Measurements from ENCODE around the gene CSHL1. TPM values are rescaled to one million over a fixed set of nuclear protein-coding genes. Genes with fewer than 3 reads are reported as not detected.
"Not testable (repeated sequence)": the region's sequence is repeated elsewhere in the genome, so short reads cannot be mapped to it uniquely, and the experiment has no call there.

CSHL1 gene
- total RNA-seq, 6 experiments from 2014 or later, result not detected

DNA sequence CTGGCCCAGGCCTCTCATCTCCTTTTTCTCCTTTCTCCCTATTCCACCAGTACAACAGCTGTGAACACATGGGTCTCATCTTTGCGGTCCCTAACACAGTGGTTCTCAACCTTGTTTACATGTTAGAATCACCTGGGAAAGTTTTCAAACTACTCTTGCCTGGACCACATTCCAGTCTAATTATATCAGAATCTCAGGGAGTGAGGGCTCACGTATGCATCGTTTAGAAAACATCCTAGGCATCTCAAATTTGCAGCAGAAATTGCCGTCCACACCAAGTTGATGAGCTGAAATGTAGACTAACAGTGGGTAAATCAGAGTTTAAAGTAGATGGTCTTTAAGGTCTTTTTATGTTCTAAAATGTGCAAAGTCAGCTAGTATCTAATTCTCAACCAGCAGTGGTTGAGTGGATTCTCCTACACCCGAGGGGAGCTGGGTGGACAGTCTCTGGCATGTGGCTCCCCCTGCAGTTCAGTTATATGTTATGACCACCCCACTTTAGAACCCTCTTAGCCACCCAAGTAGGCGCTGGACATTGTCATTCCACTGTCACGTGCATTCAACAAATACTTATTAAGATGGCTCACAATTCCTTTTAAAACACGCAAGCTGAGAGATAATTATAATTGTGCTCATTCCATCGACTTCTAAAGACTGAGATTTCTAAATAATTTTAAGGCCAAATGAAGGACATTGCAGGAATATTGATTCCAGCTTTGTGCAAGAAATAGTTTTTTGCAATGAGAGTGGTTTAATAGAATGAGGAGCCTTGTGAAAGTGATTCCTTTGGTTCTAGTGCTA is 41.4 kb downstream of the CSHL1 start:
- H3K4me3 Mint-ChIP-seq, result peak overlapping the region; percentile 52
- H3K4me1 Mint-ChIP-seq (ENCODE audit: low read depth), result peaks cover 28% of the 10 kb centered on the region
- not testable (repeated sequence) for H3K9me3 Mint-ChIP-seq; H3K27me3 Mint-ChIP-seq (ENCODE audit: insufficient read depth); H3K36me3 Mint-ChIP-seq (ENCODE audit: low read depth)
- peak overlapping the region; percentile 63 for H3K27ac Mint-ChIP-seq
- TF ChIP-seq, protein P1, sequence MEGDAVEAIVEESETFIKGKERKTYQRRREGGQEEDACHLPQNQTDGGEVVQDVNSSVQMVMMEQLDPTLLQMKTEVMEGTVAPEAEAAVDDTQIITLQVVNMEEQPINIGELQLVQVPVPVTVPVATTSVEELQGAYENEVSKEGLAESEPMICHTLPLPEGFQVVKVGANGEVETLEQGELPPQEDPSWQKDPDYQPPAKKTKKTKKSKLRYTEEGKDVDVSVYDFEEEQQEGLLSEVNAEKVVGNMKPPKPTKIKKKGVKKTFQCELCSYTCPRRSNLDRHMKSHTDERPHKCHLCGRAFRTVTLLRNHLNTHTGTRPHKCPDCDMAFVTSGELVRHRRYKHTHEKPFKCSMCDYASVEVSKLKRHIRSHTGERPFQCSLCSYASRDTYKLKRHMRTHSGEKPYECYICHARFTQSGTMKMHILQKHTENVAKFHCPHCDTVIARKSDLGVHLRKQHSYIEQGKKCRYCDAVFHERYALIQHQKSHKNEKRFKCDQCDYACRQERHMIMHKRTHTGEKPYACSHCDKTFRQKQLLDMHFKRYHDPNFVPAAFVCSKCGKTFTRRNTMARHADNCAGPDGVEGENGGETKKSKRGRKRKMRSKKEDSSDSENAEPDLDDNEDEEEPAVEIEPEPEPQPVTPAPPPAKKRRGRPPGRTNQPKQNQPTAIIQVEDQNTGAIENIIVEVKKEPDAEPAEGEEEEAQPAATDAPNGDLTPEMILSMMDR (IDR thresholded peaks at IDR 0.05), result peak; percentile 58
- peak; percentile 18 for DNase-seq

DNA sequence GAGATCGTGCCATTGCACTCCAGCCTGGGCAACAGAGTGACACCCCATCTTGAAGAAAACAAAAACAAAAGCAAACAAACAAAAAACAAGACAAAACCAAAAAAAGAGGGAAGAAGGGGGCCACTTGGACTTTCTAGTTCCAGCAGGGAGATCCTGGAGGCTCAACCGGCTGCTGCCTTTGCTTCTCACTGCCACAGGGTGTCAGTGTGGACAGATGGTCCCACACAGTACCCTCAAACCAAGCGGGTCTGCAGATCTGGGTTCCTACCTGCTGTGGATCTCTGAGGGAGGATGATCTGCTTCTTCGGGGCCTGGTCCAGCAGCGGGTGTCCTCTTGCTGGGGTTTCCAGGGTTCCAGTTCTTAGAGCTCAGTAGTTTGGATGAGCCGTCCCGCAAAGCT is 44.4 kb downstream of the CSHL1 start:
- not testable (repeated sequence) for H3K9me3 Mint-ChIP-seq; H3K36me3 Mint-ChIP-seq (ENCODE audit: low read depth); H3K27ac Mint-ChIP-seq; H3K4me3 Mint-ChIP-seq; DNase-seq; H3K27me3 Mint-ChIP-seq (ENCODE audit: insufficient read depth)
- peaks cover 25% of the 10 kb centered on the region for H3K4me1 Mint-ChIP-seq (ENCODE audit: low read depth)

Other genes with a start within 250 kb of the CSHL1 start
- 1 to 10 TPM; 1.7 to 5.8 (median 4.1) TPM for gene LIMD2, start 211.1 kb downstream of the CSHL1 start, total RNA-seq (2021; fragmentation: NEBNext Ultra II Directional; extraction: Animal tissue kit (Norgen Biotek cat#: 25700))
- gene STRADA, start 169.5 kb downstream of the CSHL1 start, total RNA-seq (2021; fragmentation: NEBNext Ultra II Directional; extraction: Animal tissue kit (Norgen Biotek cat#: 25700)), result 10 to 100 TPM; 18.2 to 24.1 (median 21.6) TPM
- gene CCDC47, start 137.7 kb downstream of the CSHL1 start, total RNA-seq (2021; fragmentation: NEBNext Ultra II Directional; extraction: Animal tissue kit (Norgen Biotek cat#: 25700)), result 10 to 100 TPM; 70.5 to 83.2 (median 74.8) TPM
- 10 to 100 TPM; 76.2 to 88.4 (median 80.2) TPM for gene DDX42, start 137.1 kb downstream of the CSHL1 start, total RNA-seq (2021; fragmentation: NEBNext Ultra II Directional; extraction: Animal tissue kit (Norgen Biotek cat#: 25700))
- gene PSMC5, start 83.8 kb downstream of the CSHL1 start, total RNA-seq (2021; fragmentation: NEBNext Ultra II Directional; extraction: Animal tissue kit (Norgen Biotek cat#: 25700)), result 100 to 1,000 TPM; 156 to 206 (median 179) TPM
- 10 to 100 TPM; 43.2 to 55.1 (median 47.5) TPM for gene FTSJ3, start 83.6 kb downstream of the CSHL1 start, total RNA-seq (2021; fragmentation: NEBNext Ultra II Directional; extraction: Animal tissue kit (Norgen Biotek cat#: 25700))
- gene SMARCD2, start 68.6 kb downstream of the CSHL1 start, total RNA-seq (2021; fragmentation: NEBNext Ultra II Directional; extraction: Animal tissue kit (Norgen Biotek cat#: 25700)), result 10 to 100 TPM; 45.9 to 53.5 (median 48.7) TPM
- gene CSH2, start 37.6 kb downstream of the CSHL1 start, total RNA-seq (2021; fragmentation: NEBNext Ultra II Directional; extraction: Animal tissue kit (Norgen Biotek cat#: 25700)), result not detected
- gene GH2, start 29.3 kb downstream of the CSHL1 start, total RNA-seq (2021; fragmentation: NEBNext Ultra II Directional; extraction: Animal tissue kit (Norgen Biotek cat#: 25700)), result not detected
- not detected for gene CSH1, start 14.7 kb downstream of the CSHL1 start, total RNA-seq (2021; fragmentation: NEBNext Ultra II Directional; extraction: Animal tissue kit (Norgen Biotek cat#: 25700))
- gene GH1, start 7.6 kb upstream of the CSHL1 start, total RNA-seq (2021; fragmentation: NEBNext Ultra II Directional; extraction: Animal tissue kit (Norgen Biotek cat#: 25700)), result not detected
- gene CD79B, start 21.1 kb upstream of the CSHL1 start, total RNA-seq (2021; fragmentation: NEBNext Ultra II Directional; extraction: Animal tissue kit (Norgen Biotek cat#: 25700)), result under 1 TPM in 5 of 6 experiments, not detected in 1; 0.26 to 0.76 (median 0.34) TPM
- not detected for gene SCN4A, start 61.7 kb upstream of the CSHL1 start, total RNA-seq (2021; fragmentation: NEBNext Ultra II Directional; extraction: Animal tissue kit (Norgen Biotek cat#: 25700))
- under 1 TPM in 3 of 6 experiments, not detected in 3; 0.17 to 0.27 (median 0.19) TPM for gene PRR29, start 87.1 kb upstream of the CSHL1 start, total RNA-seq (2021; fragmentation: NEBNext Ultra II Directional; extraction: Animal tissue kit (Norgen Biotek cat#: 25700))
- 1 to 10 TPM in 4 of 6 experiments, under 1 TPM in 2; 0.91 to 2.5 (median 1.3) TPM for gene ICAM2, start 109.4 kb upstream of the CSHL1 start, total RNA-seq (2021; fragmentation: NEBNext Ultra II Directional; extraction: Animal tissue kit (Norgen Biotek cat#: 25700))
- 10 to 100 TPM in 2 of 6 experiments, 1 to 10 TPM in 4; 6.8 to 12.8 (median 7.9) TPM for gene ERN1, start 218.9 kb upstream of the CSHL1 start, total RNA-seq (2021; fragmentation: NEBNext Ultra II Directional; extraction: Animal tissue kit (Norgen Biotek cat#: 25700))

Data from HFFc6 (cell line).